Kasumi-1 (cell line): ENCODE data around the gene LRRC4C.

ENCODE experiments used
- DNase-seq, 2 experiments: peaks; one replicate each; lab custom pipeline; 2025; lab: John Stamatoyannopoulos, UW

The LRRC4C gene

GRCh38 chr11:41250408-41250935, 209.0 kb downstream of the LRRC4C start:
- DNase-seq = no peak

GRCh38 chr11:41247621-41248020, 211.8 kb downstream of the LRRC4C start:
- DNase-seq = no peak

DNA sequence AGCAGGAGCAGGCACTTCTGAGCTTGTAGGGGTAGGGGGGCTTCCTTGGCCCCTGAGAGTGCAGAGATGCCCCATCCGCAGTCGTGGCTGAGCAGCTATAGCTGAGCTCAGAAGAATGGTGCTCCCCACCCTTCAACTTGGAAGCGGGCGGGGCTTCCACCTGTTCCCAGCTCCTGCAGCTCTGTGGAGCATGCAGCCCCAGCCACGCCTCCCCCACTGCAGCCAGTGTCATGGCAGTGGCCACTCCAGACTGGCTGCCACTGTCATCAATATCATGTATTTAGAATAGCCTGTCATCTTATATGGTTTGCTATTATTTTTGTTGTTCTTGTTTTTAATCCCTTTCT, 213.1 kb downstream of the LRRC4C start:
- no peak for DNase-seq

- DNase-seq = no peak
These were observed 213.6 kb downstream of the LRRC4C start for GRCh38 chr11:41245704-41246398.

GRCh38 chr11:41245184-41245583, 214.3 kb downstream of the LRRC4C start:
- DNase-seq = no peak

DNA sequence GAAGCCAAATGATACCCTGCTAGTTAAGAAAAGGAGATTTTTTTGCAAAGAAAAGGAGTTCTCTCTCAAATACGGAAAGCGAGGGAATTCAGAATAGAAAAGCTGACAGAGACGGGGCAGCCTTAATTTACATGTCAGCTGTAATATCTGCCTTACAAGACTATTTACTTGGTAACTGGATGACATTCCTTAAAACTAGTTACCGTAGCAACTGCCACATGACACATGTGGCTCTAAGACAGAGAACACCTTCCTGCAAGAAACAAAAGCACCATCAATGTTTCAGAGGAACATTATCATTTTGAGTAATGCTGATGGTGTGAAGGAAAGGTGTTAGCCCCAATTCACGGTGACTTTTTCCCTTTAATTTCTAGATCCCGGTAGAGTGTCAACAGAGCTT, 222.1 kb downstream of the LRRC4C start:
- DNase-seq = no peak

DNA sequence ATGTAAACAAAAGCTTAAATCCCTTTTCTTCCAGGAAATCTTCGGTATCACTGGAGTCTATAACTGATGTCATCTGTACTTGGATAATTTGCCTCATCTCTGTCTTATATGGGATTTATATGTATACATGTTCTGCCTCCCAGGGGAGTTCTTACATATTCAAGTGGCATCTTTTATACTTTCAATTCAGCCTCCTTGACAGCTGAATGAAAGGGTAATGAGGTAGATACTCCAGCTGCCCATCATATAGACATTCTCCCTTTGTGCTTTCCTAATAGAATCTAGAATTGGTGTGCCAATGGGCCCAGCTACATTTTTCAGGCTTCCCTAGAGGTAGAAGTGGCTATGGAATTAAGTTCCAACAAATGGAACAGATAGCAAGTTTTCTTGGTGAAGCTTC, 223.8 kb downstream of the LRRC4C start:
- DNase-seq = no peak

- no peak for DNase-seq
These were observed 233.4 kb downstream of the LRRC4C start for GRCh38 chr11:41225856-41226633.

GRCh38 chr11:41222236-41222635, 237.2 kb downstream of the LRRC4C start:
- DNase-seq = no peak

DNA sequence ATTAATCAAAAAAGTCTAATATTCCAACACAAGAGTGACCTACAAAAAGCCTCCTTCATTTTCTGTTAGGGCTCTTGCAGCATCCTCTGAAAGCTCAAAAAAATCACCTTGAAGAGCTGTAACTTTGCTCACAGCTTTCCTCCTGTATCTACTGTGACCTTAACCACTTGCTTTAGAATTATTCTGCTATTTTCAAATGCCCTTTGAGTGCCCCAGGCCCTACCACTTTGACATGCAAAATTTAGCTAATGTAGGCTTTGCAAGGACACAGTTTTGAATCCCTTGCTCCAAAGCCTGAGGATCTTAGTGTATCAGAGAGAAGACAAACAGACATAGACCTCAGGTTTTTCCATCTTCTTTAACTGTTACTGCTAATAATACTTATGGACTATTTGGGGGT, 253.1 kb downstream of the LRRC4C start:
- DNase-seq = no peak

- DNase-seq = peak; percentile 66 to 69
These were observed 258.3 kb downstream of the LRRC4C start for GRCh38 chr11:41201156-41201555.

- no peak for DNase-seq
These were observed 268.9 kb downstream of the LRRC4C start for GRCh38 chr11:41190437-41191082.

DNA sequence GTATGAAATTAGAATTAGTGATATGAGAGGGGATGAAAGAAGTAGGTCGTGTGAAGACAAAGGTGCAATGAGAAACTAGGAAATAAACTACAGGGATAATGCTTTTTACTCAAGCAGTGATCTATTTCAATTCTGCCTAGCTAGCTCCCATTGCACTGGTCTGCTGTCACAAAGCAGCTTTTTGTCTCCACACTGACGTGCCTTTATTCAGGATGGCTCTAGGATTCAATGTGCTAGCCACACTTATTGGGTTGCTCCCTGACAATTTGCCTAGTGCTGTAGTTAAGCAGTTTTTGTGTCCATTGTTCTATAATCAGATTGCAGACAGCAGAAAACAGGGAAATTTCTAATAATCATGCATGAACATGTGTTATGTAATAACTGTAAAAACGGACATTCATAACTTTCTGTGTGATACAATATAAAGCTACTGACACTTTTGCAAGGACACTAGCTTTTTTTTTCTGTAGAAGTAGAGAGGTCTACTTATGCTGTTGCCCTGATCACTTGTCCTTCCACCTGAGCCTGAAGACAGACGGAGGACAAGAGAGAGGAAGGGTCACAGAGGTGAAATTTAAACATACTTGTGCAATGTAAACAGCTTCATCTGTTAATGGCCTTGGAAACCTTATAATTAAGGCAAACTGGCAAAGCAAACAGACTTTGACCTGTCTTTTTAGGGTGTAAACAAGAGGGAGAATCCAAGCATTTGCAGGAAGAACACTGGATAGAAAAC, 269.6 kb downstream of the LRRC4C start:
- DNase-seq = no peak

DNA sequence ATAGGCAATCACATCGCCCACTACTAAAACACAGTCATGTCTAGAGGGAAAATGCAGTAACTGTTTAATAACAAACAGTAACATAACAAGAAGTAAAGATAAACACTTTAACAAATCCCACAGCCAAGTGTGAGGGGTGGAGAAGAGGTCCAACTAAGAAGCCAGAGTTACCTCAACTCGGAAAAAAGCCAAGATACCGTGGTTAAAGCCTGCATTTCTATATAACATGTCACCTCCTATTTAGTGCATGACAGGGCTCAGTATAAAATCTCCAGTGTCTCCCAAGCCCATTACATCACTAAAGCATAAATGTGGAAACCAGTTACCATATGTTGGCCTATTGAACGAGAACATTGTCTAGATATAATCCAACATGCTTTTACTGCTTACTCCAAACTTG, 281.7 kb downstream of the LRRC4C start:
- no peak for DNase-seq

GRCh38 chr11:41175304-41175972, 284.0 kb downstream of the LRRC4C start:
- no peak for DNase-seq

DNA sequence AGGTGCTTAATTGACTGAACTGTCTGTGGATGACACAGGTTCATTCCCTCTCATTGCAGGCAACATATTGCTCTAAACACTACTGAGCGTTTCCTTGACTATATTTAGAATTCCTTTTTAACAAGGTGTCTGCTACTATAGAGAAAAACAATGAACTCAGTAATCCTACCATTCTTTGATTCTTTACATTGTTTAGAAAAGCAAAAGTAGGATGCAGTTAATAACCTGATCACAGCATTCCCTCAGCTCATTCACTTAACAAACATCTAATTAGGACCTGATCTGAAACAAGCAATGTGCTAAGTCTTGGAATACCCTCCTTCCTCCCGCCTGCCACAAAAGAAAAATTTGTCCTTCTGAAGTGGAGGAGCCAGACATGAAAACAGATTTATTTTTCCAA, 313.1 kb downstream of the LRRC4C start:
- DNase-seq = no peak

DNA sequence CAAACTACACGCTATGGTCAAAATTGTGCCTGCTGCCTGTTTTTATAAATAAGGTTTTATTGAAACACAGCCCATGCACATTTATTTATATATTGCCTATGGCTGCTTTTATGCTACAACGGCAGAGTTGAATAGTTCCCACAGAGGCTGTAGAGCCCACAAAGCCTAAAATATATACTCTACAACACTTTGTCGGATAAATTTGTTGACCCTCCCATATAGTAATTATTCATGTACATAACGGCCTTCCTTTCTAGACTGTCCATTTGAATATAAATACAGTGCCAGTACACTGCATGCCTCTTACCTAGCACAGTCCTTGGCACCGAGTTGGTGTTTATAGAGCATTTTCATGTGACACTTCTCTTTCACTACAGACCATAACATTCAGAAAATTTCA, 314.0 kb downstream of the LRRC4C start:
- DNase-seq = no peak

DNA sequence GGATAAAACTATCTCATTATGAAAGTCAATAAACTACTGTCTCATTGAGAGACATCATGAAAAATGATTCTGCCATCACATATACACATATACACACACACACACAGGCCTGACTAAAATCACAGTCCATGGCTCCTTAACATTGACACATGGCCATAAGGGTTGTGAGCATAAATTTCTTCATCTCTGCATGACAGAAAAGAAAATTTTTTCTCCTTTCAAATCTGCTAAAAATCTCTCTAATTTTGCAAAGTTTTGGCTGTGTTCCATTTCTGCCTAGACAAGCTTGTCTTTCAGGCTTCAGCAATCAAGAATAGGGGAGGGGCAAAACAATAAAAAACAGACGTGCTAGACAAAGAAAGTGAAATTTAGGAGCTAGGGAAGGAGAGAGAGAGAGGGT, 324.5 kb downstream of the LRRC4C start:
- no peak for DNase-seq

DNA sequence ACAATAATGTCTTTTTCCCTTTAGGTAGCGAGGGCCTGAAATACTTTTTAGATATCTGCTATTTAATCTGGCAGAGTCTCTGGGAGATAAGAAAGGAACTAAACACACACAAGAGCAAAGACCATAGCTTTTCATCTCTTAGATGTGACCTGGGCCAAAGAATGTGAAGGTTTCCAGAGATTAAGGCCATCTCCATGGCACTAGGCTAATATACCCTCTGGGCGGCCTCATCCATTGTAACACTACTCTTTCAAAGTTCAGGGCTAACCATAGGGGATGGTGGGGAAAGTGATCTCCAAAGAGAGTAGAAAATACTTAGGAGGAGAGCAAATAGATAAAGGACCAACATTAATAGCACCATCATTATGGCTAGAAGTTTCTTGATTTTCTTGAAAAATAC, 326.4 kb downstream of the LRRC4C start:
- DNase-seq = no peak

DNA sequence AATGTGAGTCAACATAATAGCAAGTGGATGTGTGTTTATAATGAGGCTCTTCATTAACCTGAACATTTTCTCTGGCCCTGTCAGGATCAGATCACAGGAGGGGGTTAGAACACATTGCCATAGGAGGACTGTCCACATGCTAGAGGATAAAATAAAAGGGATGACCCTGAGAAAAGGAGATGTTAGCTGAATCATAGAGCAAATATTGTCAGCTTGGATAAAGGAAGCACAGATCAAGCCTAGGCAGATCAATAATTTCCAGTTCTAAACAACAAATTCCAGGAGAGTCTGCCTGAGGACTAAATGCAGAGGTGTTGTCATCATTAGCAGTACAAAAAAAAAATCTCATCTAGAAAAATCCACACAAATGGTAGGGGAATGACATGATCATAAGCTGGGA, 337.9 kb downstream of the LRRC4C start:
- no peak for DNase-seq

DNA sequence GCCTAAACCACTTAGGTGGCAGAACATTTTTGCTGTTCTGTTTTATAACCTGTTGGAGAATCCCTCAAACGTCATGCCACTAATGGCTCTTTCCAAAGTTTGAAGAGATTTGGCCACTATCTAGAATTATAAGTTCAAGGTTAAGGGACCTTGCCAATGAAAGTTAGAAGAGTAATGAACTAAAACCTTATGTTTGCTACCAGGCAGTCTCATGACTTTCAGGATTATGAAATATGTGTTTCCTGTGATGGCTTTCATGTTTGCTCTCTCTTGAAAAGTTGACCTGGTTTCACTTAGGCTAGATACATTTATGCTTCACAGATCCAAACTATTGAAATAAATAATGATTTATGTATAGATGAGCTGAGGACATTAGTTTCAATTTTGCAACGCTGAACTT, 340.0 kb downstream of the LRRC4C start:
- DNase-seq = no peak

- DNase-seq = no peak
These were observed 340.9 kb downstream of the LRRC4C start for GRCh38 chr11:41118521-41118920.
